Activated naive CD8-positive, alpha-beta T cell treated with anti-CD3 and anti-CD28 coated beads, Interleukin-2, amount 10 ng/mL, durations not matched to agents 7 days and 5 days (primary cell): Measurements from ENCODE around the gene USP17L27. TPM values are rescaled to one million over a fixed set of nuclear protein-coding genes. Genes with fewer than 3 reads are reported as not detected.

Experiments used
- total RNA-seq, 2 experiments: library from RNA; stranded (reverse); gene quantifications; one replicate each; pipeline ENCODE4 v1.2.3, GENCODE V29; 2021

USP17L27 gene
- total RNA-seq, 2 experiments from 2014 or later = not detected

Other genes starting within 250 kb of the USP17L27 start
- gene FAM90A26, start 173.7 kb upstream of the USP17L27 start, total RNA-seq = not detected
- gene USP17L10, start 133.5 kb upstream of the USP17L27 start, total RNA-seq = not detected
- not detected for gene USP17L11, start 128.7 kb upstream of the USP17L27 start, total RNA-seq
- gene USP17L12, start 124.0 kb upstream of the USP17L27 start, total RNA-seq = not detected
- gene USP17L13, start 119.3 kb upstream of the USP17L27 start, total RNA-seq = not detected
- gene USP17L15, start 109.8 kb upstream of the USP17L27 start, total RNA-seq = not detected
- gene USP17L17, start 100.3 kb upstream of the USP17L27 start, total RNA-seq = not detected
- not detected for gene USP17L18, start 95.5 kb upstream of the USP17L27 start, total RNA-seq
- gene USP17L19, start 90.8 kb upstream of the USP17L27 start, total RNA-seq = not detected
- gene USP17L20, start 86.0 kb upstream of the USP17L27 start, total RNA-seq = not detected
- not detected for gene USP17L21, start 81.3 kb upstream of the USP17L27 start, total RNA-seq
- not detected for gene USP17L22, start 76.5 kb upstream of the USP17L27 start, total RNA-seq
- gene USP17L24, start 19.0 kb upstream of the USP17L27 start, total RNA-seq = not detected
- gene USP17L25, start 14.2 kb upstream of the USP17L27 start, total RNA-seq = not detected
- gene USP17L26, start 9.5 kb upstream of the USP17L27 start, total RNA-seq = not detected
- gene USP17L5, start 4.7 kb upstream of the USP17L27 start, total RNA-seq = not detected
- not detected for gene USP17L28, start 4.7 kb downstream of the USP17L27 start, total RNA-seq
- not detected for gene USP17L29, start 9.5 kb downstream of the USP17L27 start, total RNA-seq
- not detected for gene USP17L30, start 19.0 kb downstream of the USP17L27 start, total RNA-seq
- gene DEFB131A, start 100.3 kb downstream of the USP17L27 start, total RNA-seq = not detected